Activated CD4-positive, alpha-beta memory T cell treated with anti-CD3 and anti-CD28 coated beads for 36 hours (primary cell): ENCODE data around the gene CEP192. TPM values are rescaled to one million over a fixed set of nuclear protein-coding genes. Genes with fewer than 3 reads are reported as not detected.

ENCODE experiments used
- CTCF ChIA-PET: fragments of 350-600 bp; sonication (Branson Sonifier 250); formaldehyde crosslinking; loops from one replicate; lab custom pipeline; 2021; ENCODE audit warnings: antibody characterized with exemption, inconsistent platforms; lab: Charles Lee
- POLR2A ChIA-PET: fragments of 350-600 bp; sonication (Branson Sonifier 250); formaldehyde crosslinking; loops from one replicate; lab custom pipeline; 2021; ENCODE audit warnings: antibody characterized with exemption; lab: Charles Lee
- DNase-seq: peaks from one replicate; pipeline ENCODE4 v3.0.0-alpha.2; 2020
- H3K27ac Mint-ChIP-seq: one replicate; pipeline ENCODE4 v1.8.0; 2021; ENCODE audit warnings: mixed read lengths
- H3K27me3 Mint-ChIP-seq: one replicate; pipeline ENCODE4 v1.8.0; 2021; ENCODE audit warnings: mixed read lengths
- H3K36me3 Mint-ChIP-seq: one replicate; pipeline ENCODE4 v1.8.0; 2021; ENCODE audit warnings: mixed read lengths
- H3K4me1 Mint-ChIP-seq: one replicate; pipeline ENCODE4 v1.8.0; 2021; ENCODE audit warnings: low read depth, mixed read lengths
- H3K4me3 Mint-ChIP-seq: one replicate; pipeline ENCODE4 v1.8.0; 2021; ENCODE audit warnings: mild to moderate bottlenecking, mixed read lengths
- H3K9me3 Mint-ChIP-seq: one replicate; pipeline ENCODE4 v1.8.0; 2021; ENCODE audit warnings: mixed read lengths
- intact Hi-C: fragments of 100-400 bp; cut with micrococcal nuclease; formaldehyde crosslinking; loops from one replicate; pipeline ENCODE4 v1.15.1; 2023
- total RNA-seq, 2 experiments: library from RNA; stranded (reverse); gene quantifications; one replicate each; pipeline ENCODE4 v1.2.3, GENCODE V29; 2021

Gene CEP192
- total RNA-seq, 2 experiments from 2014 or later: 31.0 to 34.0 TPM

- Mint-ChIP-seq H3K4me1 (peaks cover 5% of the 10 kb centered on the region), H3K9me3 (peaks cover 2% of the 10 kb centered on the region), H3K27ac (no peak overlapping the region), H3K36me3 (peaks cover 82% of the 10 kb centered on the region), H3K27me3 (no peaks in the 10 kb centered on the region), H3K4me3 (no peak overlapping the region)
- intact Hi-C loops: no loop called here
- ChIA-PET CTCF (interaction anchor here (1.0 kb wide), 1 partner anchor 15 kb away, joined by 3 read pairs; no protein-coding TSS in a partner anchor), POLR2A (no interaction called here)
- DNase-seq: no peak
These were observed 113.9 kb downstream of the CEP192 start for GRCh38 chr18:13105059-13105458.

GRCh38 chr18:13107074-13107473 lies 115.9 kb downstream of the CEP192 start:
- CTCF ChIA-PET: no interaction called here
- Mint-ChIP-seq H3K4me1 (peaks cover 5% of the 10 kb centered on the region), H3K36me3 (peaks cover 72% of the 10 kb centered on the region), H3K9me3 (peaks cover 2% of the 10 kb centered on the region), H3K27ac (no peak overlapping the region), H3K27me3 (no peaks in the 10 kb centered on the region), H3K4me3 (no peak overlapping the region)
- intact Hi-C loops: no loop called here
- DNase-seq: no peak
- POLR2A ChIA-PET: interaction anchor here (1.4 kb wide), 1 partner anchor 16 kb away, joined by 3 read pairs; no protein-coding TSS in a partner anchor

GRCh38 chr18:13108330-13108729 lies 117.2 kb downstream of the CEP192 start:
- no peak for DNase-seq
- intact Hi-C loops: no loop called here
- Mint-ChIP-seq H3K27me3 (no peaks in the 10 kb centered on the region), H3K4me3 (no peak overlapping the region), H3K36me3 (peaks cover 60% of the 10 kb centered on the region), H3K9me3 (peaks cover 2% of the 10 kb centered on the region), H3K4me1 (peaks cover 5% of the 10 kb centered on the region), H3K27ac (peak overlapping the region; percentile 9)
- ChIA-PET CTCF (no interaction called here), POLR2A (no interaction called here)

DNA sequence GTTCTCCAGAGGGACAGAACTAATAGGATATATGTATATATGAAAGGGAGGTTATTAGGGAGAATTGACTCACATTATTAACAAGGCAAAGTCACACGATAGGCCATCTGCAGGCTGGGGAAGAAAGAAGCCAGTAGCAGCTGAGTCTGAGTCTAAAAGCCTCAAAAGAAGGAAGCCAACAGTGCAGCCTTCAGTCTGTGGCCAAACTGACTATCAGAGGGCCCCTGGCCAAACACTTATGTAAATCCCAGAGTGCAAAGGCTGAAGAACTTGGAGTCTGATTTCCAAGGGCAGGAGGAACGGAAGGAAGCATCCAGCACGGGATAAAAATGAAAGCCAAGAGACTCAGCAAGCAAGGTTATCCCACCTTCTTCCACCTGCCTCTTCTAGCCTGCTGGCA lies 119.4 kb downstream of the CEP192 start:
- Mint-ChIP-seq H3K27me3 (no peaks in the 10 kb centered on the region), H3K9me3 (peaks cover 2% of the 10 kb centered on the region), H3K4me3 (no peak overlapping the region), H3K27ac (no peak overlapping the region), H3K36me3 (peaks cover 53% of the 10 kb centered on the region), H3K4me1 (peaks cover 5% of the 10 kb centered on the region)
- ChIA-PET CTCF (no interaction called here), POLR2A (no interaction called here)
- no peak for DNase-seq
- intact Hi-C loops: no loop called here

DNA sequence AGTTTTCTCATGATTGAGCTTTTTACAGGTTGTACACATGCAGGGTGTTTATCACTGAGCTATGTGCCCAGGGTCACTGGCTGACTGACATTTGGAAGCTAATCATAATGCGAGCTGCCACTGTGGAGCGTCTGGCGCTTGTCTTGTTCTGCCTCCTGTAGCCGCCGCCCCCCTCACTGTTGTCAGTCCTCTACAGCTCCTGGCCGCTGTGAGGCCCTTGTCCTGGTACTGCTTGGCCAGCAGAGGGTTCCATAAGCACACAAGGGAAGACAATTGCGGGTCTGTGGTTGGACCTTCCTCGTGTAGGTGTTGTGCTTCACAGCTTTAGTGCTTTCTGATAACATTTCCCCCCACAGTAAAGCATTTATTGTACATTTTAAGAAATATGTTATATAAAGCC lies 121.8 kb downstream of the CEP192 start:
- no peaks in the 10 kb centered on the region for H3K27me3 Mint-ChIP-seq
- ChIA-PET POLR2A (no interaction called here), CTCF (interaction anchor here (0.9 to 1.2 kb wide), 3 partner anchors 10 to 47 kb away, joined by 3 to 7 read pairs (median 3); no protein-coding TSS in a partner anchor)
- peaks cover under 1% of the 10 kb centered on the region for H3K9me3 Mint-ChIP-seq
- peaks cover 5% of the 10 kb centered on the region for H3K4me1 Mint-ChIP-seq
- no peak overlapping the region for H3K4me3 Mint-ChIP-seq
- intact Hi-C loops: no loop called here
- peaks cover 38% of the 10 kb centered on the region for H3K36me3 Mint-ChIP-seq
- no peak overlapping the region for H3K27ac Mint-ChIP-seq
- no peak for DNase-seq

DNA sequence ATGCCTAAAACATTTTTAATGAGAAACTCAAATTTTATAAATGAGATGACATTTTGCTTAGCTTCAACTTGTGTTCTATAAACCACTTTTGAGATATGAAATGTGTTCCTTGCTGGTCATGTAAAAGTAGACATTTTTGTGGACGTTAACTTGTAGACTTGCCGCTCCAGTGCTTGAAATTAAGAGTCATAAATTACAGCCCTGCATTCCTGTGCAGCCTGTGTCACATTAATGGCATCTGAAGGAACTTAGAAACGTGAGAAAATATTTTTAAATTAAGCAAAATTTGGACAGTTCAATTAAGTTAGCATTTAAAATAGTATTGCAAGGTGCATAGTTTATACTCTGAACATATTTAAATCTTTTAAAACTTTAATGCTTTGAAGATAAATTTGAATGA lies 129.1 kb downstream of the CEP192 start:
- ChIA-PET CTCF (no interaction called here), POLR2A (no interaction called here)
- H3K9me3 Mint-ChIP-seq: no peaks in the 10 kb centered on the region
- no peaks in the 10 kb centered on the region for H3K27me3 Mint-ChIP-seq
- intact Hi-C loops: no loop called here
- no peak overlapping the region for H3K27ac Mint-ChIP-seq
- H3K4me1 Mint-ChIP-seq: no peaks in the 10 kb centered on the region
- peaks cover 20% of the 10 kb centered on the region for H3K36me3 Mint-ChIP-seq
- DNase-seq: no peak
- no peak overlapping the region for H3K4me3 Mint-ChIP-seq

DNA sequence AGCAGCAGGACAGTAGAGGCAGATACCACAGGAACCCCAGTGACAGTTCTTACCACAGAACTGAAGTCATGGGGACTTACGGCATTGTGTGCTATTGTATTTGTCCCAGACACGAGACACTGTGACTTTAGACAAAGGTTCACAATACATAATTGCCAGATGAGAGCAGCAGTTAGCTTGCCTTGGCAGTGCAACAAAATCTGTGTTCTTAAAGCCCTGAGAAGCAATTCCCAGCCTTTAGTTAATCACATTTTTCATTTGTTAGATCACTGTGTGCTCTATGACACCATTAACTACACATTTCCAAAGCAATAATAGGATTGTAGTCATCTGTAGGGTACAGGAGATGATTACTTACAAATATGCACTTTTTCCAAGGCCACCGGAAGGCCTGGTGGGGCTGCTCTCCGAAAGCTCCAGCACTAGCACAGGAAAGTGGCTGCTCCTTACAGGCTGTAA lies 129.8 kb downstream of the CEP192 start:
- no peaks in the 10 kb centered on the region for H3K27me3 Mint-ChIP-seq
- no peak overlapping the region for H3K4me3 Mint-ChIP-seq
- no peak overlapping the region for H3K27ac Mint-ChIP-seq
- CTCF ChIA-PET: no interaction called here
- no peaks in the 10 kb centered on the region for H3K4me1 Mint-ChIP-seq
- H3K9me3 Mint-ChIP-seq: no peaks in the 10 kb centered on the region
- intact Hi-C loops: no loop called here
- POLR2A ChIA-PET: no interaction called here
- no peak for DNase-seq
- H3K36me3 Mint-ChIP-seq: peaks cover 13% of the 10 kb centered on the region

DNA sequence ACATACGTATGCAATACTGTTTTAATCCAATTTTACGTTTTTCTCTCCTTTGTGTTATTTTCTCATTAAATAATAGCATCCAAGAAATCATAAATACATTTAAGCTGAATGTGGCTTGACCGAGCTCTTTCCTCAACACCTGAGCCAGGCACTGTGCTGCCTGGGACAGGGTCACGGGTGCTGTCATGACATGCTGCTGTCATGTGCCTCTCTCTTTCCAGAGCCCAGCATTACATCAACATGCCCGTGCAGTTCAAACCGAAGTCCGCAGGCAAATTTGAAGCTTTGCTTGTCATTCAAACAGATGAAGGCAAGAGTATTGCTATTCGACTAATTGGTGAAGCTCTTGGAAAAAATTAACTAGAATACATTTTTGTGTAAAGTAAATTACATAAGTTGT lies 133.2 kb downstream of the CEP192 start:
- intact Hi-C loops: no loop called here
- Mint-ChIP-seq H3K9me3 (no peaks in the 10 kb centered on the region), H3K27ac (no peak overlapping the region), H3K36me3 (no peaks in the 10 kb centered on the region), H3K4me1 (peaks cover 1% of the 10 kb centered on the region), H3K4me3 (no peak overlapping the region), H3K27me3 (no peaks in the 10 kb centered on the region)
- CTCF ChIA-PET: interaction anchor here (0.7 to 1.4 kb wide), 3 partner anchors 12 to 380 kb away, joined by 3 to 4 read pairs (median 3); no protein-coding TSS in a partner anchor
- POLR2A ChIA-PET: no interaction called here
- no peak for DNase-seq

- ChIA-PET CTCF (interaction anchor here (0.7 to 1.4 kb wide), 4 partner anchors 13 to 686 kb away, joined by 3 to 4 read pairs (median 4); no protein-coding TSS in a partner anchor), POLR2A (interaction anchor here (0.8 kb wide), 1 partner anchor 116 kb away, joined by 3 read pairs; no protein-coding TSS in a partner anchor)
- H3K36me3 Mint-ChIP-seq: no peaks in the 10 kb centered on the region
- H3K4me1 Mint-ChIP-seq: peaks cover 4% of the 10 kb centered on the region
- DNase-seq: no peak
- H3K27me3 Mint-ChIP-seq: no peaks in the 10 kb centered on the region
- H3K4me3 Mint-ChIP-seq: no peak overlapping the region
- no peak overlapping the region for H3K27ac Mint-ChIP-seq
- intact Hi-C loops: no loop called here
- H3K9me3 Mint-ChIP-seq: no peaks in the 10 kb centered on the region
These were observed 134.0 kb downstream of the CEP192 start for GRCh38 chr18:13125191-13125590.

- no peak overlapping the region for H3K27ac Mint-ChIP-seq
- no peaks in the 10 kb centered on the region for H3K27me3 Mint-ChIP-seq
- ChIA-PET CTCF (interaction anchor here (0.8 kb wide), 1 partner anchor 33 kb away, joined by 4 read pairs; no protein-coding TSS in a partner anchor), POLR2A (no interaction called here)
- no peaks in the 10 kb centered on the region for H3K9me3 Mint-ChIP-seq
- intact Hi-C loops: no loop called here
- H3K4me3 Mint-ChIP-seq: no peak overlapping the region
- no peaks in the 10 kb centered on the region for H3K36me3 Mint-ChIP-seq
- peaks cover 4% of the 10 kb centered on the region for H3K4me1 Mint-ChIP-seq
- DNase-seq: no peak
These were observed 135.9 kb downstream of the CEP192 start for GRCh38 chr18:13126966-13127598.

- DNase-seq: no peak
- Mint-ChIP-seq H3K27ac (no peak overlapping the region), H3K4me1 (peaks cover 12% of the 10 kb centered on the region), H3K36me3 (no peaks in the 10 kb centered on the region), H3K4me3 (no peak overlapping the region), H3K9me3 (no peaks in the 10 kb centered on the region), H3K27me3 (no peaks in the 10 kb centered on the region)
- intact Hi-C loops: loop anchor here (10.0 kb wide), 2 partner anchors 594 to 756 kb away; partner anchors contain the start of genes AFG3L2, FAM210A and RNMT
- POLR2A ChIA-PET: no interaction called here
- CTCF ChIA-PET: no interaction called here
These were observed 140.1 kb downstream of the CEP192 start for GRCh38 chr18:13131283-13131682.

- no peaks in the 10 kb centered on the region for H3K36me3 Mint-ChIP-seq
- H3K4me1 Mint-ChIP-seq: peaks cover 29% of the 10 kb centered on the region
- H3K27me3 Mint-ChIP-seq: no peaks in the 10 kb centered on the region
- ChIA-PET CTCF (no interaction called here), POLR2A (no interaction called here)
- no peak for DNase-seq
- no peaks in the 10 kb centered on the region for H3K9me3 Mint-ChIP-seq
- intact Hi-C loops: loop anchor here (5.0 to 10.0 kb wide), 3 partner anchors 243 to 760 kb away; partner anchors contain the start of genes AFG3L2, FAM210A and RNMT
- H3K4me3 Mint-ChIP-seq: no peak overlapping the region
- H3K27ac Mint-ChIP-seq: no peak overlapping the region
These were observed 143.6 kb downstream of the CEP192 start for GRCh38 chr18:13134551-13135401.
